DOHH2 (cell line): ENCODE data around the gene SPNS1.

Experiments
- H3F3A ChIP-seq: fragments of 200-600 bp; sonication (generic), shearing (Covaris generic); 2 replicates; pipeline ENCODE4 v1.6.0; 2016; ENCODE audit warnings: antibody characterized with exemption, mild to moderate bottlenecking; ENCODE audit not compliant: control insufficient read depth, insufficient read depth
- H3K27ac ChIP-seq: fragments of 200-600 bp; sonication (generic); 2 replicates; pipeline ENCODE4 v1.5.1; 2014; ENCODE audit warnings: low read depth, mild to moderate bottlenecking, low read length, moderate library complexity
- H3K27me3 ChIP-seq: fragments of 200-600 bp; sonication (generic); 2 replicates; pipeline ENCODE4 v1.6.1; 2014; ENCODE audit warnings: mild to moderate bottlenecking, low read length, mixed read lengths; ENCODE audit not compliant: control insufficient read depth
- H3K36me3 ChIP-seq: fragments of 200-600 bp; sonication (generic); 2 replicates; pipeline ENCODE4 v1.6.1; 2014; ENCODE audit warnings: mild to moderate bottlenecking, low read length, moderate library complexity, mixed read lengths; ENCODE audit not compliant: control insufficient read depth
- H3K4me1 ChIP-seq: fragments of 200-600 bp; sonication (generic); 2 replicates; pipeline ENCODE4 v1.6.1; 2014; ENCODE audit warnings: mild to moderate bottlenecking, low read length, mixed read lengths; ENCODE audit not compliant: control insufficient read depth
- H3K4me2 ChIP-seq: fragments of 200-600 bp; sonication (generic); 2 replicates; pipeline ENCODE4 v1.6.0; 2014; ENCODE audit warnings: mild to moderate bottlenecking, low read length, moderate library complexity
- H3K4me3 ChIP-seq: fragments of 200-600 bp; sonication (generic); 2 replicates; pipeline ENCODE4 v1.5.1; 2014; ENCODE audit warnings: mild to moderate bottlenecking, low read length, mixed read lengths
- H3K79me2 ChIP-seq: fragments of 200-600 bp; sonication (generic); 2 replicates; pipeline ENCODE4 v1.6.1; 2014; ENCODE audit warnings: mild to moderate bottlenecking, low read length, mixed read lengths; ENCODE audit not compliant: control insufficient read depth
- H3K9me2 ChIP-seq: fragments of 200-600 bp; sonication (generic); replicated peaks from 2 replicates; pipeline ENCODE4 v1.6.1; 2014; ENCODE audit warnings: mild to moderate bottlenecking, low read length, mixed read lengths; ENCODE audit not compliant: control insufficient read depth
- H3K9me3 ChIP-seq: fragments of 200-600 bp; sonication (generic); 2 replicates; pipeline ENCODE4 v1.6.1; 2014; ENCODE audit warnings: antibody characterized with exemption, low read length, mixed read lengths; ENCODE audit not compliant: control insufficient read depth, insufficient read depth
- H4K20me1 ChIP-seq: fragments of 200-600 bp; sonication (generic); 2 replicates; pipeline ENCODE4 v1.6.0; 2014; ENCODE audit warnings: low read depth, mild to moderate bottlenecking, antibody characterized with exemption, low read length, moderate library complexity; ENCODE audit not compliant: control insufficient read depth, insufficient read depth
- EZH2phosphoT487 ChIP-seq: fragments of 200-600 bp; sonication (generic); IDR thresholded peaks from 2 replicates; pipeline ENCODE4 v1.6.1; 2017; ENCODE audit warnings: borderline replicate concordance, mild to moderate bottlenecking, antibody characterized with exemption, low read length, moderate library complexity, mixed read lengths
- TF ChIP-seq, protein P1 (sequence below): fragments of 200-600 bp; sonication (generic); IDR thresholded peaks from one replicate; pipeline ENCODE4 v1.5.1; 2014; ENCODE audit warnings: antibody characterized with exemption, mild to moderate bottlenecking, low read depth, low read length; ENCODE audit not compliant: poor library complexity, severe bottlenecking

The SPNS1 gene

DNA sequence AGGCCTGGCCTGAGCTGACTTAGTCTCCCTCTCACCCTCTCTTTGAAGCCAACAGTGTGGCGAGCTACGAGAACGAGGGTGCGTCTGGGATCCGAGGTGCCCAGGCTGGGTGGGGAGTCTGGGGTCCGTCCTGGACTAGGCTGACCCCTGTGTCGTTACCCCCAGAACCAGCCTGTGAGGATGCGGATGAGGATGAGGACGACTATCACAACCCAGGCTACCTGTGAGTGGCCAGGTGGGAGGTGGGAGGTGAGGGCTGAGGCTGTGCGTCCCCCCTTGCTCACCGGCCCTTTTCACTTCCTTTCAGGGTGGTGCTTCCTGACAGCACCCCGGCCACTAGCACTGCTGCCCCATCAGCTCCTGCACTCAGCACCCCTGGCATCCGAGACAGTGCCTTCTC, 11.9 kb downstream of the SPNS1 start:
- H3F3A ChIP-seq, result no peaks in the 10 kb centered on the region
- no peaks in the 10 kb centered on the region for H3K79me2 ChIP-seq
- no peak overlapping the region for H3K4me3 ChIP-seq
- no peak overlapping the region for H3K4me2 ChIP-seq
- H3K4me1 ChIP-seq, result peaks cover 16% of the 10 kb centered on the region
- TF ChIP-seq, protein P1, sequence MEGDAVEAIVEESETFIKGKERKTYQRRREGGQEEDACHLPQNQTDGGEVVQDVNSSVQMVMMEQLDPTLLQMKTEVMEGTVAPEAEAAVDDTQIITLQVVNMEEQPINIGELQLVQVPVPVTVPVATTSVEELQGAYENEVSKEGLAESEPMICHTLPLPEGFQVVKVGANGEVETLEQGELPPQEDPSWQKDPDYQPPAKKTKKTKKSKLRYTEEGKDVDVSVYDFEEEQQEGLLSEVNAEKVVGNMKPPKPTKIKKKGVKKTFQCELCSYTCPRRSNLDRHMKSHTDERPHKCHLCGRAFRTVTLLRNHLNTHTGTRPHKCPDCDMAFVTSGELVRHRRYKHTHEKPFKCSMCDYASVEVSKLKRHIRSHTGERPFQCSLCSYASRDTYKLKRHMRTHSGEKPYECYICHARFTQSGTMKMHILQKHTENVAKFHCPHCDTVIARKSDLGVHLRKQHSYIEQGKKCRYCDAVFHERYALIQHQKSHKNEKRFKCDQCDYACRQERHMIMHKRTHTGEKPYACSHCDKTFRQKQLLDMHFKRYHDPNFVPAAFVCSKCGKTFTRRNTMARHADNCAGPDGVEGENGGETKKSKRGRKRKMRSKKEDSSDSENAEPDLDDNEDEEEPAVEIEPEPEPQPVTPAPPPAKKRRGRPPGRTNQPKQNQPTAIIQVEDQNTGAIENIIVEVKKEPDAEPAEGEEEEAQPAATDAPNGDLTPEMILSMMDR, result no peak
- TF ChIP-seq EZH2phosphoT487, result no peak
- no peaks in the 10 kb centered on the region for H3K9me2 ChIP-seq
- H4K20me1 ChIP-seq, result no peaks in the 10 kb centered on the region
- H3K27ac ChIP-seq, result no peak overlapping the region
- peaks cover 9% of the 10 kb centered on the region for H3K36me3 ChIP-seq
- no peaks in the 10 kb centered on the region for H3K27me3 ChIP-seq
- H3K9me3 ChIP-seq, result peaks cover 7% of the 10 kb centered on the region; the same call in 1 of the 2 replicates

- Histone ChIP-seq H4K20me1 (no peaks in the 10 kb centered on the region), H3K9me3 (no peaks in the 10 kb centered on the region), H3K4me3 (no peak overlapping the region), H3K27ac (no peak overlapping the region), H3K9me2 (no peaks in the 10 kb centered on the region), H3K4me2 (no peak overlapping the region), H3F3A (no peaks in the 10 kb centered on the region), H3K4me1 (peaks cover 16% of the 10 kb centered on the region), H3K79me2 (no peaks in the 10 kb centered on the region), H3K36me3 (peaks cover under 1% of the 10 kb centered on the region), H3K27me3 (no peaks in the 10 kb centered on the region)
- TF ChIP-seq, protein P1, result no peak
- TF ChIP-seq EZH2phosphoT487, result no peak
These were observed 12.7 kb downstream of the SPNS1 start for GRCh38 chr16:28987170-28987853.

GRCh38 chr16:28989363-28989762, 14.8 kb downstream of the SPNS1 start:
- Histone ChIP-seq H3K9me3 (no peaks in the 10 kb centered on the region), H3K4me3 (no peak overlapping the region), H3F3A (no peaks in the 10 kb centered on the region), H4K20me1 (no peaks in the 10 kb centered on the region), H3K9me2 (no peaks in the 10 kb centered on the region), H3K79me2 (no peaks in the 10 kb centered on the region), H3K27me3 (no peaks in the 10 kb centered on the region), H3K4me1 (peaks cover 13% of the 10 kb centered on the region), H3K4me2 (no peak overlapping the region), H3K27ac (no peak overlapping the region), H3K36me3 (no peaks in the 10 kb centered on the region)
- TF ChIP-seq, protein P1, result no peak
- no peak for TF ChIP-seq EZH2phosphoT487
